Measurements from ENCODE around the gene HPGDS. TPM values are rescaled to one million over a fixed set of nuclear protein-coding genes. Genes with fewer than 3 reads are reported as not detected.

HPGDS gene
- total and polyA plus RNA-seq, 8 donors = 2.8 to 6.7 (median 4.6) TPM

- no peaks in the 10 kb centered on the region for H3K9me3 ChIP-seq
- DNase-seq = no peak
- no peak for TF ChIP-seq CTCF (IDR thresholded peaks at IDR 0.05)
- H3K36me3 ChIP-seq = peaks cover 0 to 5% of the 10 kb centered on the region in 2 donors
- no peak for ATAC-seq
- H3K4me1 ChIP-seq = no peaks in the 10 kb centered on the region
- intact Hi-C loops (cut with DNase I) = no loop called here
- no peak overlapping the region for H3K4me3 ChIP-seq
- no peak overlapping the region for H3K27ac ChIP-seq
- no peaks in the 10 kb centered on the region for H3K27me3 ChIP-seq
These were observed 75.6 kb downstream of the HPGDS start for GRCh38 chr4:94267037-94267436.

- TF ChIP-seq CTCF (IDR thresholded peaks at IDR 0.05) = no peak
- no peaks in the 10 kb centered on the region for H3K9me3 ChIP-seq
- ATAC-seq = no peak
- no peaks in the 10 kb centered on the region for H3K27me3 ChIP-seq
- no peak overlapping the region for H3K27ac ChIP-seq
- DNase-seq = no peak
- no peak overlapping the region for H3K4me3 ChIP-seq
- intact Hi-C loops (cut with DNase I) = no loop called here
- H3K36me3 ChIP-seq = peaks cover 0 to 9% of the 10 kb centered on the region in 2 donors
- H3K4me1 ChIP-seq = no peaks in the 10 kb centered on the region
These were observed 80.2 kb downstream of the HPGDS start for GRCh38 chr4:94262163-94263016.

- no peaks in the 10 kb centered on the region for H3K27me3 ChIP-seq
- H3K4me3 ChIP-seq = no peak overlapping the region
- intact Hi-C loops (cut with DNase I) = no loop called here
- H3K4me1 ChIP-seq = no peaks in the 10 kb centered on the region
- peak in 1 of 2 donors; percentile 11 for TF ChIP-seq CTCF (IDR thresholded peaks at IDR 0.05)
- no peak overlapping the region for H3K27ac ChIP-seq
- DNase-seq (no peak), ATAC-seq (no peak)
- H3K36me3 ChIP-seq = peaks cover 0 to 32% of the 10 kb centered on the region in 2 donors
- no peaks in the 10 kb centered on the region for H3K9me3 ChIP-seq
These were observed 85.8 kb downstream of the HPGDS start for GRCh38 chr4:94256828-94257227.

- H3K27ac ChIP-seq = no peak overlapping the region
- H3K4me1 ChIP-seq = no peaks in the 10 kb centered on the region
- intact Hi-C loops (cut with DNase I) = no loop called here
- no peaks in the 10 kb centered on the region for H3K9me3 ChIP-seq
- H3K4me3 ChIP-seq = no peak overlapping the region
- H3K36me3 ChIP-seq = peaks cover 0 to 38% of the 10 kb centered on the region in 2 donors
- ATAC-seq = no peak
- no peaks in the 10 kb centered on the region for H3K27me3 ChIP-seq
- no peak for DNase-seq
- TF ChIP-seq CTCF (IDR thresholded peaks at IDR 0.05) = no peak
These were observed 86.4 kb downstream of the HPGDS start for GRCh38 chr4:94256144-94256783.

GRCh38 chr4:94253036-94253435, 89.6 kb downstream of the HPGDS start:
- H3K36me3 ChIP-seq = peaks cover 0 to 32% of the 10 kb centered on the region in 2 donors
- no peaks in the 10 kb centered on the region for H3K9me3 ChIP-seq
- ATAC-seq (no peak), DNase-seq (no peak)
- no peak for TF ChIP-seq CTCF (IDR thresholded peaks at IDR 0.05)
- H3K4me3 ChIP-seq = no peak overlapping the region
- H3K27me3 ChIP-seq = no peaks in the 10 kb centered on the region
- no peaks in the 10 kb centered on the region for H3K4me1 ChIP-seq
- no peak overlapping the region for H3K27ac ChIP-seq
- intact Hi-C loops (cut with DNase I) = no loop called here

Measured in left lung (tissue), 10 donors.